Neuronal stem cell (in vitro differentiated cells): ENCODE results near the gene SBNO2.
A peak's percentile ranks its signal among the peaks of the same experiment; 100 is the strongest.

Experiments used
- DNase-seq: peaks from one replicate; pipeline ENCODE4 v3.0.0-alpha.2; 2013; ENCODE audit warnings: low spot score
- H2AFZ ChIP-seq: one replicate; pipeline ENCODE4 v1.6.1; 2013; ENCODE audit warnings: mild to moderate bottlenecking, low read length, inconsistent platforms
- H2AK5ac ChIP-seq: 2 replicates; pipeline ENCODE4 v1.6.1; 2013; ENCODE audit warnings: low read depth, mild to moderate bottlenecking, inconsistent platforms, low read length, moderate library complexity, mixed read lengths
- H2BK120ac ChIP-seq: 2 replicates; pipeline ENCODE4 v1.6.1; 2013; ENCODE audit warnings: low read depth, mild to moderate bottlenecking, inconsistent platforms, low read length, moderate library complexity, mixed read lengths
- H2BK12ac ChIP-seq: one replicate; pipeline ENCODE4 v1.6.1; 2013; ENCODE audit warnings: low read length, inconsistent platforms
- H2BK15ac ChIP-seq: 2 replicates; pipeline ENCODE4 v1.6.1; 2013; ENCODE audit warnings: mild to moderate bottlenecking, low read length, inconsistent platforms, mixed read lengths
- H2BK5ac ChIP-seq: one replicate; pipeline ENCODE4 v1.6.1; 2013; ENCODE audit warnings: inconsistent platforms, mild to moderate bottlenecking, low read length, moderate library complexity
- H3K14ac ChIP-seq: one replicate; pipeline ENCODE4 v1.6.1; 2013; ENCODE audit warnings: low read length, inconsistent platforms
- H3K18ac ChIP-seq: 2 replicates; pipeline ENCODE4 v1.6.1; 2013; ENCODE audit warnings: low read length, inconsistent platforms
- H3K23ac ChIP-seq: 2 replicates; pipeline ENCODE4 v1.6.1; 2013; ENCODE audit warnings: low read depth, mild to moderate bottlenecking, mixed read lengths, low read length, inconsistent platforms; ENCODE audit not compliant: poor library complexity
- H3K27ac ChIP-seq: replicated peaks from 3 replicates; pipeline ENCODE4 v1.5.1; 2013; ENCODE audit warnings: low read length, inconsistent platforms
- H3K27me3 ChIP-seq, 3 experiments: 2 replicates each; pipeline ENCODE4 v1.6.1; 2013; ENCODE audit warnings: low read length in 3 of 3, mild to moderate bottlenecking in 2 of 3, inconsistent platforms in 1 of 3, low read depth in 1 of 3, mixed read lengths in 1 of 3, moderate library complexity in 1 of 3; ENCODE audit not compliant: control insufficient read depth in 3 of 3, insufficient read depth in 3 of 3
- H3K36me3 ChIP-seq, 2 donors: replicated peaks in 1 of 2; 2 replicates each; pipeline ENCODE4 v1.6.1; 2013; ENCODE audit warnings: low read length in 2 of 2; ENCODE audit not compliant: control insufficient read depth in 2 of 2, insufficient read depth in 2 of 2
- H3K4ac ChIP-seq: 2 replicates; pipeline ENCODE4 v1.6.1; 2013; ENCODE audit warnings: inconsistent platforms, mild to moderate bottlenecking, low read length, moderate library complexity
- H3K4me1 ChIP-seq, 2 donors: 1 replicate in 1 of 2; 2 replicates in 1 of 2; pipeline ENCODE4 v1.6.1; 2013; ENCODE audit warnings: low read length in 2 of 2, low read depth in 1 of 2; ENCODE audit not compliant: control insufficient read depth in 2 of 2, insufficient read depth in 1 of 2
- H3K4me2 ChIP-seq: one replicate; pipeline ENCODE4 v1.6.1; 2013; ENCODE audit warnings: mild to moderate bottlenecking, low read length, inconsistent platforms; ENCODE audit not compliant: insufficient read depth, poor library complexity, severe bottlenecking
- H3K4me3 ChIP-seq, 2 donors: 2 replicates each; pipeline ENCODE4 v1.5.1; 2013; ENCODE audit warnings: low read length in 2 of 2, mild to moderate bottlenecking in 2 of 2, inconsistent platforms in 1 of 2, moderate library complexity in 1 of 2
- H3K79me1 ChIP-seq: one replicate; pipeline ENCODE4 v1.6.1; 2013; ENCODE audit warnings: low read depth, mild to moderate bottlenecking, inconsistent platforms, low read length, moderate library complexity
- H3K9ac ChIP-seq: one replicate; pipeline ENCODE4 v1.6.1; 2013; ENCODE audit warnings: mild to moderate bottlenecking, low read depth, low read length, inconsistent platforms; ENCODE audit not compliant: poor library complexity
- H3K9me3 ChIP-seq, 2 donors: replicated peaks in 1 of 2; 2 replicates each; pipeline versions ENCODE3 to v1.6.1; 2013; ENCODE audit warnings: low read length in 2 of 2, mild to moderate bottlenecking in 2 of 2, inconsistent platforms in 1 of 2, low read depth in 1 of 2, mixed read lengths in 1 of 2, moderate library complexity in 1 of 2; ENCODE audit not compliant: control insufficient read depth in 2 of 2, insufficient read depth in 1 of 2
- H4K8ac ChIP-seq: one replicate; pipeline ENCODE4 v1.6.1; 2013; ENCODE audit warnings: low read depth, mild to moderate bottlenecking, inconsistent platforms, low read length, moderate library complexity
- H4K91ac ChIP-seq: one replicate; pipeline ENCODE4 v1.6.1; 2013; ENCODE audit warnings: low read length, low read depth, mild to moderate bottlenecking, inconsistent platforms; ENCODE audit not compliant: poor library complexity
- WGBS, 2 donors: extraction: QIAGEN DNeasy Blood & Tissue Kit; methylation state at CpG; one replicate each; pipeline ENCODE4 v1.1.7; 2013; ENCODE audit warnings: missing lambda C conversion rate in 2 of 2, mixed read lengths in 1 of 2; ENCODE audit not compliant: insufficient read length in 2 of 2, insufficient replicate concordance in 1 of 2; ENCODE audit errors: extremely low coverage in 2 of 2; 5-methylcytosine and 5-hydroxymethylcytosine counted together

The SBNO2 gene

GRCh38 chr19:1063909-1064660, 110.0 kb downstream of the SBNO2 start:
- Histone ChIP-seq H3K4me1 (peaks cover 8 to 12% of the 10 kb centered on the region in 2 donors), H4K8ac (no peak overlapping the region), H3K4ac (no peak overlapping the region), H3K14ac (peak overlapping the region; percentile 71), H4K91ac (no peak overlapping the region), H3K27me3 (peaks cover 3 to 37% (median 36%) of the 10 kb centered on the region in 3 experiments), H3K4me2 (no peak overlapping the region), H3K9ac (no peak overlapping the region), H3K27ac (no peak overlapping the region), H3K9me3 (peaks cover 0 to 5% of the 10 kb centered on the region in 2 donors), H2BK15ac (peak overlapping the region; percentile 71), H2AFZ (no peak overlapping the region), H3K23ac (peak overlapping the region; percentile 89), H3K18ac (no peak overlapping the region), H3K79me1 (peaks cover 3% of the 10 kb centered on the region), H2BK12ac (no peak overlapping the region), H2BK120ac (no peak overlapping the region), H3K36me3 (no peaks in the 10 kb centered on the region), H2AK5ac (peak overlapping the region; percentile 89), H2BK5ac (no peak overlapping the region), H3K4me3 (no peak overlapping the region)
- no CpG with 5 or more reads among the region's 37 CpGs for WGBS, 2 donors
- no peak for DNase-seq

GRCh38 chr19:1063030-1063908, 110.8 kb downstream of the SBNO2 start:
- no CpG with 5 or more reads among the region's 37 CpGs for WGBS, 2 donors
- no peak for DNase-seq
- peak overlapping the region; percentile 47 for H2BK120ac ChIP-seq

GRCh38 chr19:1062387-1063029, 111.6 kb downstream of the SBNO2 start:
- Histone ChIP-seq H2AFZ (no peak overlapping the region), H3K23ac (no peak overlapping the region), H3K9ac (no peak overlapping the region), H3K36me3 (peaks cover 0 to 2% of the 10 kb centered on the region in 2 donors), H3K4ac (no peak overlapping the region), H3K18ac (no peak overlapping the region), H3K4me2 (no peak overlapping the region), H3K79me1 (no peaks in the 10 kb centered on the region), H3K4me3 (peak overlapping the region in 1 of 2 donors; percentile 57), H3K4me1 (peaks cover 6 to 12% of the 10 kb centered on the region in 2 donors), H3K27me3 (peaks cover 1 to 27% (median 24%) of the 10 kb centered on the region in 3 experiments), H4K8ac (no peak overlapping the region), H2BK120ac (no peak overlapping the region), H2BK12ac (no peak overlapping the region), H2BK15ac (peak overlapping the region; percentile 81), H3K14ac (no peak overlapping the region), H4K91ac (no peak overlapping the region), H2BK5ac (peak overlapping the region; percentile 3), H2AK5ac (peak overlapping the region; percentile 75), H3K27ac (no peak overlapping the region), H3K9me3 (peaks cover 0 to 18% of the 10 kb centered on the region in 2 donors)
- WGBS, 2 donors, result no CpG with 5 or more reads among the region's 17 CpGs
- no peak for DNase-seq

More at GRCh38 chr19:1063030-1063908, 110.8 kb downstream of the SBNO2 start:
- Histone ChIP-seq H2BK5ac (no peak overlapping the region), H3K4me2 (no peak overlapping the region), H2AK5ac (peak overlapping the region; percentile 89), H3K4me3 (peak overlapping the region in 1 of 2 donors; percentile 25), H2AFZ (no peak overlapping the region), H3K79me1 (no peaks in the 10 kb centered on the region), H3K23ac (peak overlapping the region; percentile 89), H3K4me1 (peaks cover 6 to 12% of the 10 kb centered on the region in 2 donors), H3K9ac (peak overlapping the region; percentile 21), H3K27me3 (peaks cover 3 to 33% (median 28%) of the 10 kb centered on the region in 3 experiments), H3K14ac (peak overlapping the region; percentile 56), H2BK12ac (no peak overlapping the region), H4K91ac (no peak overlapping the region), H3K36me3 (peaks cover 0 to 2% of the 10 kb centered on the region in 2 donors), H3K4ac (no peak overlapping the region), H4K8ac (no peak overlapping the region), H3K18ac (no peak overlapping the region), H2BK15ac (peak overlapping the region; percentile 71), H3K9me3 (peaks cover 0 to 12% of the 10 kb centered on the region in 2 donors), H3K27ac (no peak overlapping the region)
